T-helper 1 cell treated with Interleukin-12 subunit alpha and Interleukin-12 subunit beta and Interleukin-4 antibody, amounts not matched to agents 30 ng/mL and 1 ng/mL, for 36 hours (primary cell): Measurements from ENCODE around the gene PGP. TPM values are rescaled to one million over a fixed set of nuclear protein-coding genes. Genes with fewer than 3 reads are reported as not detected.

Experiments
- intact Hi-C: fragments of 100-400 bp; cut with micrococcal nuclease; formaldehyde crosslinking; loops from one replicate; pipeline ENCODE4 v1.15.1; 2024
- total RNA-seq: library from RNA; stranded (reverse); gene quantifications from 2 replicates; pipeline ENCODE4 v1.2.3, GENCODE V29; 2022

Gene PGP
- total RNA-seq, 1 donor from 2014 or later = 22.3 TPM

GRCh38 chr16:2186505-2186904 is 28.1 kb downstream of the PGP start:
- intact Hi-C loops = no loop called here

- intact Hi-C loops = no loop called here
Observed at GRCh38 chr16:2186064-2186463, 28.6 kb downstream of the PGP start.

- intact Hi-C loops = no loop called here
Observed at GRCh38 chr16:2184962-2185361, 29.7 kb downstream of the PGP start.

- intact Hi-C loops = no loop called here
Observed at GRCh38 chr16:2184346-2184745, 30.3 kb downstream of the PGP start.

- intact Hi-C loops = no loop called here
Observed at GRCh38 chr16:2183671-2184070, 31.0 kb downstream of the PGP start.

- intact Hi-C loops = no loop called here
Observed at GRCh38 chr16:2181952-2182351, 32.7 kb downstream of the PGP start.

- intact Hi-C loops = no loop called here
Observed at GRCh38 chr16:2180962-2181923, 33.4 kb downstream of the PGP start.

GRCh38 chr16:2180461-2180860 is 34.2 kb downstream of the PGP start:
- intact Hi-C loops = no loop called here

- intact Hi-C loops = no loop called here
Observed at GRCh38 chr16:2179576-2179975, 35.1 kb downstream of the PGP start.

GRCh38 chr16:2179107-2179501 is 35.5 kb downstream of the PGP start:
- intact Hi-C loops = no loop called here

GRCh38 chr16:2178321-2179106 is 36.1 kb downstream of the PGP start:
- intact Hi-C loops = no loop called here

- intact Hi-C loops = no loop called here
Observed at GRCh38 chr16:2177561-2177960, 37.1 kb downstream of the PGP start.

- intact Hi-C loops = no loop called here
Observed at GRCh38 chr16:2177101-2177500, 37.5 kb downstream of the PGP start.

- intact Hi-C loops = no loop called here
Observed at GRCh38 chr16:2176047-2176446, 38.6 kb downstream of the PGP start.

GRCh38 chr16:2175454-2175853 is 39.2 kb downstream of the PGP start:
- intact Hi-C loops = no loop called here

- intact Hi-C loops = no loop called here
Observed at GRCh38 chr16:2174396-2175131, 40.1 kb downstream of the PGP start.

- intact Hi-C loops = no loop called here
Observed at GRCh38 chr16:2173916-2174315, 40.7 kb downstream of the PGP start.

GRCh38 chr16:2173366-2173765 is 41.3 kb downstream of the PGP start:
- intact Hi-C loops = no loop called here

GRCh38 chr16:2172688-2173335 is 41.8 kb downstream of the PGP start:
- intact Hi-C loops = no loop called here

GRCh38 chr16:2171601-2172178 is 43.0 kb downstream of the PGP start:
- intact Hi-C loops = no loop called here
